Heart left ventricle (tissue), 16 donors: Measurements from ENCODE around the gene BCORL1. TPM values are rescaled to one million over a fixed set of nuclear protein-coding genes. Genes with fewer than 3 reads are reported as not detected.

ENCODE experiments used
- ATAC-seq, 4 donors: fragments of 200-7000 bp; cut with Tn5 transposase; one replicate each; pipeline ENCODE4 v1.9.1; 2020 to 2022; ENCODE audit warnings: moderate library complexity in 4 of 4, mild to moderate bottlenecking in 3 of 4, moderate number of reproducible peaks in 1 of 4
- DNase-seq, 5 donors: peaks; one replicate each; pipeline ENCODE4 v3.0.0-alpha.2; 2020
- H3K27ac ChIP-seq, 12 donors: fragments of 200-600 bp; sonication (generic) in 4 of 12; one replicate each; pipeline versions ENCODE4 v1.5.0 to v1.8.0; 2016 to 2022; ENCODE audit warnings: mild to moderate bottlenecking in 2 of 12
- H3K27me3 ChIP-seq, 9 donors: fragments of 200-600 bp; sonication (generic) in 2 of 9; one replicate each; pipeline versions ENCODE4 v1.5.1 to v1.8.0; 2016 to 2022; ENCODE audit warnings: mild to moderate bottlenecking in 3 of 9
- H3K36me3 ChIP-seq, 9 donors: fragments of 200-600 bp; sonication (generic) in 2 of 9; one replicate each; pipeline versions ENCODE4 v1.5.0 to v1.8.0; 2018 to 2022; ENCODE audit warnings: mild to moderate bottlenecking in 2 of 9
- H3K4me1 ChIP-seq, 12 donors: fragments of 200-600 bp; sonication (generic) in 4 of 12; one replicate each; pipeline versions ENCODE4 v1.5.0 to v1.8.0; 2016 to 2022; ENCODE audit warnings: mild to moderate bottlenecking in 3 of 12
- H3K4me3 ChIP-seq, 12 donors: fragments of 200-600 bp; sonication (generic) in 4 of 12; one replicate each; pipeline versions ENCODE4 v1.5.0 to v1.8.0; 2017 to 2022; ENCODE audit warnings: mild to moderate bottlenecking in 9 of 12, moderate library complexity in 4 of 12
- H3K9me3 ChIP-seq, 12 donors: fragments of 200-600 bp; sonication (generic) in 4 of 12; one replicate each; pipeline versions ENCODE4 v1.5.0 to v1.8.0; 2016 to 2022; ENCODE audit warnings: mild to moderate bottlenecking in 1 of 12
- POLR2A ChIP-seq, 2 donors: fragments of 450-650 bp; IDR thresholded peaks; one replicate each; pipeline ENCODE4 v1.6.1; 2017; ENCODE audit warnings: antibody characterized with exemption in 2 of 2, mild to moderate bottlenecking in 2 of 2, moderate library complexity in 2 of 2
- WGBS, 4 donors: extraction: QIAGEN DNeasy Blood & Tissue Kit in 2 of 4; methylation state at CpG; one replicate each; pipeline versions ENCODE4 v1.1.5 to v1.1.7; 2013 to 2018; 5-methylcytosine and 5-hydroxymethylcytosine counted together
- intact Hi-C, 10 donors: fragments of 100-400 bp; cut with DNase I; formaldehyde crosslinking; loops; one replicate each; pipeline versions ENCODE4 v1.11.1 to v1.14.2; 2022
- polyA plus RNA-seq, 2 donors: library from polyadenylated mRNA; stranded (reverse); fragments of 200-250 nt; gene quantifications; one replicate each; pipeline ENCODE4 v1.2.3, GENCODE V29; 2013
- total RNA-seq, 9 donors: library from RNA; depleted of rRNA in 2 of 9; stranded (reverse); fragments of >200 nt in 2 of 9; fragmentation: NEBNext Ultra II Directional in 3 of 9; extraction: Animal tissue kit (Norgen Biotek cat#: 25700) in 3 of 9; gene quantifications; one replicate each; pipeline versions ENCODE4 v1.1.0 to v1.2.4, GENCODE V29; 2016 to 2023
- TF ChIP-seq, protein P1 (sequence below), 12 donors: fragments of 200-600 bp; sonication (generic) in 4 of 12; IDR thresholded peaks; one replicate each; pipeline versions ENCODE4 v1.5.0 to v1.8.0; 2018 to 2022; ENCODE audit warnings: antibody characterized with exemption in 12 of 12, mild to moderate bottlenecking in 5 of 12
- donor health status: ischemic (EF 13 %, LVEDD 7.1; RV severe dilation, severe dysfunction).
- donor health status: healthy with polysubstance abuse.
- donor health status: DM: no; HTN: yes; CAD: no.
- donor health status: DM: no; HTN: no; CAD: no.
- donor health status: ischemic (EF 25% LVEDD 6.9; RV normal size, moderate dysfunction).
- donor health status: ischemic (EF 25% LVEDD 5.7; RV mildly dilated, moderate dysfunction).
- donor health status: healthy.
- donor health status: DM: yes; HTN: yes; CAD: no.
- donor health status: ischemic (EF 35%, LVEDD 5.7; RV mildly dilated, moderate dysfunction).
- donor health status: nonischemic (EF 11% LVEDD 7.7; RV severe dilation, severe dysfunction).
- donor health status: DM: yes; HTN: yes; CAD: no.
- donor health status: PGD.
- donor health status: ischemic (EF 29% LVEDD 5.4; RV normal size, mild dysfunction).
- donor health status: nonischemic (EF 23%, LVEDD 6.1; RV moderate dilation, normal function).

The BCORL1 gene
- total and polyA plus RNA-seq, 11 donors, result 3.3 to 11.0 (median 8.0) TPM

GRCh38 chrX:130071611-130072344 lies 89.3 kb downstream of the BCORL1 start:
- Histone ChIP-seq H3K4me1 (no peaks in the 10 kb centered on the region), H3K27ac (no peak overlapping the region), H3K36me3 (peaks cover 0 to 77% (median 13%) of the 10 kb centered on the region in 9 donors), H3K9me3 (no peaks in the 10 kb centered on the region), H3K27me3 (no peaks in the 10 kb centered on the region), H3K4me3 (no peak overlapping the region)
- whole genome bisulfite sequencing, 4 donors, result 77 to 87% (median 83%) methylated on average over 18 of the region's 18 CpGs
- intact Hi-C loops, result loop anchor here in 1 of 10 donors (10.0 kb wide), 1 partner anchor 53 kb away; no protein-coding TSS in a partner anchor
- DNase-seq, result no peak
- no peak for TF ChIP-seq POLR2A (IDR thresholded peaks at IDR 0.05)
- TF ChIP-seq, protein P1, sequence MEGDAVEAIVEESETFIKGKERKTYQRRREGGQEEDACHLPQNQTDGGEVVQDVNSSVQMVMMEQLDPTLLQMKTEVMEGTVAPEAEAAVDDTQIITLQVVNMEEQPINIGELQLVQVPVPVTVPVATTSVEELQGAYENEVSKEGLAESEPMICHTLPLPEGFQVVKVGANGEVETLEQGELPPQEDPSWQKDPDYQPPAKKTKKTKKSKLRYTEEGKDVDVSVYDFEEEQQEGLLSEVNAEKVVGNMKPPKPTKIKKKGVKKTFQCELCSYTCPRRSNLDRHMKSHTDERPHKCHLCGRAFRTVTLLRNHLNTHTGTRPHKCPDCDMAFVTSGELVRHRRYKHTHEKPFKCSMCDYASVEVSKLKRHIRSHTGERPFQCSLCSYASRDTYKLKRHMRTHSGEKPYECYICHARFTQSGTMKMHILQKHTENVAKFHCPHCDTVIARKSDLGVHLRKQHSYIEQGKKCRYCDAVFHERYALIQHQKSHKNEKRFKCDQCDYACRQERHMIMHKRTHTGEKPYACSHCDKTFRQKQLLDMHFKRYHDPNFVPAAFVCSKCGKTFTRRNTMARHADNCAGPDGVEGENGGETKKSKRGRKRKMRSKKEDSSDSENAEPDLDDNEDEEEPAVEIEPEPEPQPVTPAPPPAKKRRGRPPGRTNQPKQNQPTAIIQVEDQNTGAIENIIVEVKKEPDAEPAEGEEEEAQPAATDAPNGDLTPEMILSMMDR (IDR thresholded peaks at IDR 0.05), result no peak
- ATAC-seq, result no peak

DNA sequence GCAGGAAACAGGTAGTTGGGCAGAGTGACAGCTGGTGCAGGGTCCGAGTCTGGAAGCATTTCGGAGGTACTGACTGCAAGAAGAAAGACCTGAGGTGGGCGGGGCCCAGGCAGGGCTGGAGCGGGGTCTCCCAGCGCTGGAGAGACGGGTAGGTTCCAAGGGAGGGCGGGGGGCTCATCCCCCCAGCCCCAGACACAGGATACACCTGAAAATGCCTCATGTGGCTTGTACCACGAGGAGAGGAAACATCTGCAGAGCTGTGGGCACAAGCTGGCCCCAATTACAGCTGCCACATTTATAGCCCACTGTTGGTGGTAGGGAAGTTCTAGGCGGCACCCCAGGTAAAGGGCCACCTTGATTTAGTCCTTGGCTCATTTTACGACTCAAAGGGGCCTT lies 89.9 kb downstream of the BCORL1 start:
- WGBS, 4 donors, result 75 to 87% (median 80%) methylated on average over 10 of the region's 10 CpGs
- H3K27me3 ChIP-seq, result no peaks in the 10 kb centered on the region
- intact Hi-C loops, result loop anchor here in 1 of 10 donors (10.0 kb wide), 1 partner anchor 52 kb away; no protein-coding TSS in a partner anchor
- H3K4me3 ChIP-seq, result no peak overlapping the region
- DNase-seq (no peak), ATAC-seq (no peak)
- no peaks in the 10 kb centered on the region for H3K9me3 ChIP-seq
- TF ChIP-seq, protein P1 (IDR thresholded peaks at IDR 0.05), result no peak
- no peak for TF ChIP-seq POLR2A (IDR thresholded peaks at IDR 0.05)
- peaks cover 0 to 71% (median 10%) of the 10 kb centered on the region in 9 donors for H3K36me3 ChIP-seq
- no peak overlapping the region for H3K27ac ChIP-seq
- no peaks in the 10 kb centered on the region for H3K4me1 ChIP-seq

DNA sequence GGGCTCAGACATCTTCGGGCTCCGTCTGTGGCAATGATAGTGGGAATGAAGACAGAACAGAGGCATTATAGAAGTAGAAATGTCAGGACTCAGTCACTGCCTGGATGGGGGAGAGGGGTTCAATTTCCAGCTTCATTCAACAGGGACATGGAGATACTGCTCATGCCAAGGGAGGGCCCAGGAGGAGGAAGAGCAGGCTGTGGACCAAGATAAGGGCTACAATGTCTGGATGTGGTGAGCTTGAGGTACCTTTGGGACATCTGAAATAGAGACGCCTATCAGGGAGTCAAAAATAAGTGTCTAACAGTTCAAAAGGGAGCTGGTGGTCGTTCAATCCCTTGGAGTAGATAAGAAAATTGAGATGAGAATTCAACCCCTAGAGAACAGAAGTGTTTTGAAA lies 93.3 kb downstream of the BCORL1 start:
- TF ChIP-seq POLR2A (IDR thresholded peaks at IDR 0.05), result no peak
- no peaks in the 10 kb centered on the region for H3K27me3 ChIP-seq
- ATAC-seq (no peak), DNase-seq (no peak)
- peaks cover 0 to 38% (median 10%) of the 10 kb centered on the region in 9 donors for H3K36me3 ChIP-seq
- H3K4me1 ChIP-seq, result peaks cover 0 to 8% (median 0%) of the 10 kb centered on the region in 12 donors
- 71 to 80% (median 78%) methylated on average over 4 of the region's 4 CpGs for WGBS, 4 donors
- no peak overlapping the region for H3K4me3 ChIP-seq
- intact Hi-C loops, result loop anchor here in 3 of 10 donors (5.0 to 10.0 kb wide), 3 partner anchors 49 to 827 kb away; partner anchors contain the start of gene ENOX2 (in 1 of the 3)
- no peaks in the 10 kb centered on the region for H3K9me3 ChIP-seq
- no peak overlapping the region for H3K27ac ChIP-seq

DNA sequence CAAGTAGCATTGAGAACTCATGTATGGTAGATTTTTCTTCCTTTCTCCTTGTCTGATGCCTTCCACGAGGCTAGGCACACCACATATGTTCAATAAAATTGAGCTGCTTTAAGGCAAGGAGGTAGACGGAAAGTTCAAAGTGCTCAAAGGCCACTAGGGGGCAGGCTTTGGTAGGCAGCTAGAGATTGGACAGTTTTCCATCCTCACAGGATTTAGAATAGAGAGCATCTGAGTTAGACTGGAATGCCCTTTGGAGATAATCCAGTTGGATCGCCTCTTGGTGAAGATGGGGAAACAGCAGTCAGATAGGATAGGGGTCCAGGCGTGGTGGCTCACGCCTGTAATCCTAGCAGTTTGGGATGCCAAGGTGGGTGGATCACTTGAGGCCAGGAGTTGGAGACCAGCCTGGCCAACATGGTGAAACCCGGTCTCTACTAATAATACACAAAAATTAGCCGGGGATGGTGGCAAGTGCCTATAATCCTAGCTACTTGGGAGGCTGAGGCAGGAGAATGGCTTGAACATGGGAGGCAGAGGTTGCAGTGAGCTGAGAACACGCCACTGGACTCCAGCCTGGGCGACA lies 97.5 kb downstream of the BCORL1 start:
- Histone ChIP-seq H3K27ac (no peak overlapping the region), H3K9me3 (no peaks in the 10 kb centered on the region), H3K27me3 (no peaks in the 10 kb centered on the region), H3K4me1 (peaks cover 0 to 45% (median 12%) of the 10 kb centered on the region in 12 donors), H3K4me3 (no peak overlapping the region), H3K36me3 (no peaks in the 10 kb centered on the region)
- ATAC-seq, result peak; percentile 30 to 66 (median 53)
- peak in 3 of 5 donors; percentile 40 to 61 (median 53) for DNase-seq
- TF ChIP-seq, protein P1 (IDR thresholded peaks at IDR 0.05), result peak; percentile 55 to 77 (median 64)
- TF ChIP-seq POLR2A (IDR thresholded peaks at IDR 0.05), result no peak
- 41 to 52% (median 45%) methylated on average over 9 of the region's 9 CpGs for WGBS, 4 donors
- intact Hi-C loops, result loop anchor here (1.0 to 10.0 kb wide), 10 partner anchors 37 to 822 kb away; partner anchors contain the start of gene ENOX2 (in 1 of the 10)
